Measurements from ENCODE around the gene B3GAT3.
A peak's percentile ranks its signal among the peaks of the same experiment; 100 is the strongest.
"Not testable (repeated sequence)": the region's sequence is repeated elsewhere in the genome, so short reads cannot be mapped to it uniquely, and the experiment has no call there.

Gene B3GAT3

DNA sequence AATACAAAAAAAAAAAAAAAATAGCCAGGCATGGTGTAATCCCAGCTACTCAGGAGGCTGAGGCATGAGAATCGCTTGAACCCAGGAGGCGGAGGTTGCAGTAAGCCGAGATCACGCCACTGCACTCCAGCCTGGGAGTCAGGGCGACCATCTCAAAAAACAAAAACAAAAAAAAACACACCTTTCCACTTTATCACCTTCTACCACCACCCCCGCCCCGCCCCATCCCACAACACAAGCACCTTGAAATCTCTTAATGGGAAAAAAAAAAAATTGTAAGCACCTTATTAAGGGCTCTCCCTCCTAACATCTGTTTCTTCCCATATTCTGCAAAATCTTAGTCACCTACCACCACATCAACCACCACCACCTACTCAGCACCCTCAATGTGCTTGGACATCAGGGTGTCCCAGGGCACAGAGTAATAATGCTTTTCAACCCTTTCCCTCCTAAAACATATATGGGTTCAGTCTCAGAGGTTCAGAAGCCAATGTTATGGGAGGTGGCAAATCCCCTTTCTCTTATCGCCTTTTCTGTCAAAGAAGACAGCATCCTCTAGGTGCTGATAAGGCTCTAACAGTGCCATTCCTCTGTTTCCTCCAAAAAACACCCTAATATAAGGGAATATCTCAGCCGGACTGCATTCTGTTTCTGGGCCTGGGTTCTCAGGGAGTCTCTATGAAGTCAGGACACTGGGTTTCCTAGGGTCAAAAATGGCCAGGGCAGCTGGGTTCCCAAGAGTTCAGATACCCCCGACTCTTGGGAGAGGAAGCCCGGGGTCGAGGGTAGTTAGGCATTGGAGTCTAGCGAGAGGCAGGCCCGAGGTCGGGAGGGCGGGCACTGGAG is 30.6 kb upstream of the B3GAT3 start:
- peak overlapping the region; percentile 91 for H3K27ac ChIP-seq
- DNase-seq (ENCODE audit: low spot score): no peak
- CTCF ChIA-PET: interaction anchor here (0.7 kb wide), 1 partner anchor 12 kb away, joined by 3 read pairs; no protein-coding TSS in a partner anchor
- POLR2A ChIA-PET (ENCODE audit: low non-redundant PET): interaction anchor here (0.9 to 1.4 kb wide), 3 partner anchors 8 to 61 kb away, joined by 3 to 15 read pairs (median 5); partner anchors contain the start of genes C11orf98, CSKMT and TUT1
- TF ChIP-seq, protein P1, sequence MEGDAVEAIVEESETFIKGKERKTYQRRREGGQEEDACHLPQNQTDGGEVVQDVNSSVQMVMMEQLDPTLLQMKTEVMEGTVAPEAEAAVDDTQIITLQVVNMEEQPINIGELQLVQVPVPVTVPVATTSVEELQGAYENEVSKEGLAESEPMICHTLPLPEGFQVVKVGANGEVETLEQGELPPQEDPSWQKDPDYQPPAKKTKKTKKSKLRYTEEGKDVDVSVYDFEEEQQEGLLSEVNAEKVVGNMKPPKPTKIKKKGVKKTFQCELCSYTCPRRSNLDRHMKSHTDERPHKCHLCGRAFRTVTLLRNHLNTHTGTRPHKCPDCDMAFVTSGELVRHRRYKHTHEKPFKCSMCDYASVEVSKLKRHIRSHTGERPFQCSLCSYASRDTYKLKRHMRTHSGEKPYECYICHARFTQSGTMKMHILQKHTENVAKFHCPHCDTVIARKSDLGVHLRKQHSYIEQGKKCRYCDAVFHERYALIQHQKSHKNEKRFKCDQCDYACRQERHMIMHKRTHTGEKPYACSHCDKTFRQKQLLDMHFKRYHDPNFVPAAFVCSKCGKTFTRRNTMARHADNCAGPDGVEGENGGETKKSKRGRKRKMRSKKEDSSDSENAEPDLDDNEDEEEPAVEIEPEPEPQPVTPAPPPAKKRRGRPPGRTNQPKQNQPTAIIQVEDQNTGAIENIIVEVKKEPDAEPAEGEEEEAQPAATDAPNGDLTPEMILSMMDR (conservative IDR thresholded peaks at IDR 0.05; ENCODE audit: low read depth): no peak

- CTCF ChIA-PET; POLR2A ChIA-PET (ENCODE audit: low non-redundant PET); DNase-seq (ENCODE audit: low spot score): not testable (repeated sequence)
- peak overlapping the region; percentile 87 for H3K27ac ChIP-seq
Measured at GRCh38 chr11:62650283-62650682, 28.5 kb upstream of the B3GAT3 start.

DNA sequence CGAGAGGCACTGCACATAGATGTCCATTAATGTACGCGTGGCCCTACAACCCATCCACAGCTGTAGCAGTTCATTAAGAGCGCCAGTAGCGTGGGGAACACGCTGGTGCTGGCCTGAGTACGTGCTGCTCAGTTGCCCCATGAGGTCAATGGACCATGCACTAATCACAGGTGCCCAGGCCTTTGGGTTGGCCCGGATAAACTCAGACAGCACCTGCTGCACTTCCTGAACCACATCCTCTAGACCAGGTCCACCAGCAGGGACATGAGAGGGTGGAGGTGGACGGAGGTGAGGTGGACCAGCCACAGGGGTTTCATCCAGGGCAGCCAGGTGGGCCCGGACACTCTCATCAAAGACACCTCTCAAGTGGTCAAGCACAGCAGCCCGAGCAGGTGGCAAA is 27.7 kb upstream of the B3GAT3 start:
- ChIA-PET POLR2A (ENCODE audit: low non-redundant PET) (no interaction called here), CTCF (interaction anchor here (0.6 kb wide), 1 partner anchor 38 kb away, joined by 3 read pairs; no protein-coding TSS in a partner anchor)
- TF ChIP-seq, protein P1 (conservative IDR thresholded peaks at IDR 0.05; ENCODE audit: low read depth): no peak
- no peak for DNase-seq (ENCODE audit: low spot score)
- H3K27ac ChIP-seq: peak overlapping the region; percentile 87

DNA sequence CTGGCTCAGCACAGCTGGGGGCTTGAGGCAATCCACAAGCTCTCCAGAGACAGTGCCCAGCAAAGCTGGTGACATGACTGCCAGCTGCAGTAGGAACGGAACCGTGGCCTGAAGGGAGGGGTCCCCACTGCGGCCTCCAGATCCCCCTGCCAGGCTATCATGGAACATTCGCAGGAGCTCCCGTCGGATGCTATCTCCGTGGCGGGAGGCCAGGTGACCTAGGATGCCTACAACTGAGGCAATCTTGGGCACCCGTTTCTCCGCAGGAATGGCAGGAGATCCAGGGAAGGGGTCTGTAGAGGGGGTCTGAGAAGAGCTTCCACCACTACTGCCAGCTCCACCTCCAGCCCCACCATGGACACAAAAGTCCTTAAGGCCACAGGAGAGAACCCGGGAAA is 27.2 kb upstream of the B3GAT3 start:
- TF ChIP-seq, protein P1 (conservative IDR thresholded peaks at IDR 0.05; ENCODE audit: low read depth): no peak
- CTCF ChIA-PET: no interaction called here
- POLR2A ChIA-PET (ENCODE audit: low non-redundant PET): no interaction called here
- H3K27ac ChIP-seq: peak overlapping the region; percentile 87
- DNase-seq (ENCODE audit: low spot score): no peak

- DNase-seq (ENCODE audit: low spot score): no peak
- peak overlapping the region; percentile 87 for H3K27ac ChIP-seq
- ChIA-PET POLR2A (ENCODE audit: low non-redundant PET) (interaction anchor here (0.6 kb wide), 1 partner anchor 27 kb away, joined by 12 read pairs; no protein-coding TSS in a partner anchor), CTCF (interaction anchor here (0.9 kb wide), 1 partner anchor 36 kb away, joined by 3 read pairs; no protein-coding TSS in a partner anchor)
- TF ChIP-seq, protein P1 (conservative IDR thresholded peaks at IDR 0.05; ENCODE audit: low read depth): no peak
Measured at GRCh38 chr11:62648185-62648966, 26.6 kb upstream of the B3GAT3 start.

- CTCF ChIA-PET: interaction anchor here (0.9 kb wide), 1 partner anchor 36 kb away, joined by 3 read pairs; no protein-coding TSS in a partner anchor
Measured at GRCh38 chr11:62647609-62648005, 25.8 kb upstream of the B3GAT3 start.

More at GRCh38 chr11:62647609-62648005, 25.8 kb upstream of the B3GAT3 start:
- POLR2A ChIA-PET (ENCODE audit: low non-redundant PET): no interaction called here
- peak overlapping the region; percentile 87 for H3K27ac ChIP-seq
- TF ChIP-seq, protein P1 (conservative IDR thresholded peaks at IDR 0.05; ENCODE audit: low read depth): no peak
- no peak for DNase-seq (ENCODE audit: low spot score)

All from RWPE1 (cell line).